Esophagus mucosa (tissue), 1 donor: ENCODE measurements around the gene STK32B. TPM values are rescaled to one million over a fixed set of nuclear protein-coding genes. Genes with fewer than 3 reads are reported as not detected.
"Not testable (repeated sequence)": the region's sequence is repeated elsewhere in the genome, so short reads cannot be mapped to it uniquely, and the experiment has no call there.

ENCODE experiments used
- ATAC-seq: fragments of 200-7000 bp; cut with Tn5 transposase; one replicate; pipeline ENCODE4 v1.9.1; 2020
- total RNA-seq: library from RNA; stranded (reverse); gene quantifications from one replicate; pipeline ENCODE4 v1.2.4, GENCODE V29; 2023
- donor health status: DM: yes; HTN: yes; CAD: no.

STK32B gene
- total RNA-seq, 1 donor from 2014 or later = 0.28 TPM

- ATAC-seq = no peak
Measured at GRCh38 chr4:5030927-5031326, 20.4 kb upstream of the STK32B start.

- ATAC-seq = no peak
Measured at GRCh38 chr4:5032813-5033212, 18.5 kb upstream of the STK32B start.

- ATAC-seq = no peak
Measured at GRCh38 chr4:5033281-5033841, 17.9 kb upstream of the STK32B start.

- no peak for ATAC-seq
Measured at GRCh38 chr4:5034206-5034605, 17.1 kb upstream of the STK32B start.

- ATAC-seq = no peak
Measured at GRCh38 chr4:5036239-5036638, 15.0 kb upstream of the STK32B start.

GRCh38 chr4:5037553-5038551, 13.4 kb upstream of the STK32B start:
- peak; percentile 66 for ATAC-seq

GRCh38 chr4:5039800-5040199, 11.5 kb upstream of the STK32B start:
- ATAC-seq = no peak

- no peak for ATAC-seq
Measured at GRCh38 chr4:5040856-5041620, 10.2 kb upstream of the STK32B start.

- ATAC-seq = no peak
Measured at GRCh38 chr4:5041699-5042098, 9.6 kb upstream of the STK32B start.

GRCh38 chr4:5043579-5043978, 7.7 kb upstream of the STK32B start:
- no peak for ATAC-seq

- no peak for ATAC-seq
Measured at GRCh38 chr4:5044341-5044740, 6.9 kb upstream of the STK32B start.

- ATAC-seq = no peak
Measured at GRCh38 chr4:5045097-5045496, 6.2 kb upstream of the STK32B start.

GRCh38 chr4:5048721-5049120, 2.6 kb upstream of the STK32B start:
- no peak for ATAC-seq

- peak; percentile 76 for ATAC-seq
Measured at GRCh38 chr4:5050520-5051277, 581 bp upstream of the STK32B start.

- no peak for ATAC-seq
Measured at GRCh38 chr4:5052204-5052702, 973 bp downstream of the STK32B start.

- no peak for ATAC-seq
Measured at GRCh38 chr4:5052726-5053425, 1.6 kb downstream of the STK32B start.

GRCh38 chr4:5054532-5054931, 3.3 kb downstream of the STK32B start:
- no peak for ATAC-seq

- no peak for ATAC-seq
Measured at GRCh38 chr4:5055411-5055810, 4.1 kb downstream of the STK32B start.

GRCh38 chr4:5066101-5066500, 14.8 kb downstream of the STK32B start:
- ATAC-seq = no peak

GRCh38 chr4:5066968-5067367, 15.7 kb downstream of the STK32B start:
- ATAC-seq = not testable (repeated sequence)

- ATAC-seq = no peak
Measured at GRCh38 chr4:5067908-5068307, 16.6 kb downstream of the STK32B start.

GRCh38 chr4:5069901-5070300, 18.6 kb downstream of the STK32B start:
- no peak for ATAC-seq
